ENCODE measurements around the gene MRAS. TPM values are rescaled to one million over a fixed set of nuclear protein-coding genes. Genes with fewer than 3 reads are reported as not detected.

MRAS gene
- total and polyA plus RNA-seq, 2 of the 13 experiments (the other 11 are each of a cell fraction or from before 2014, with no cell fraction given): 8.8 to 36.2 TPM

DNA sequence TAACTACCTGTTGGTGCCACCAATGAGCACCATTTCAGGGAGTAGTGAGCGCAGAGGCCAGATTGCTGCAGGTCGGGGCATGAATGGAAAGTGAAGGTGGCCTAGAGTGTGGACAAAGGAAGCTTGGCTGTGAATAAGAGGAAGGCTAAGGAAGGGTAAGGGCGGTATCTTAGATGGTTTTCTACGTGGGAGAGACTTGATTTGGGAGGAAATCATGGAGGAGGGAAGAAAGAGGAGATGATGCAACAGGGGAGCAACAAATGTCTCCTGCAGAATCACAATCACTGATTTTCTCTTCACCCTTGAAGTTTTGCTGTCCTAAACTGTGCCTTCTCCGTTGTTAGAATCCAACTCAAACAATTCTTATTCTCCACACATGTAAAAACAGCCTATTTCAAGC lies 40.5 kb upstream of the MRAS start:
- TF ChIP-seq ZNF354B (CRISPR knock-in tag; IDR thresholded peaks at IDR 0.05): no peak
- no peak for TF ChIP-seq SMAD9 (CRISPR knock-in tag; IDR thresholded peaks at IDR 0.05)
- no peak for TF ChIP-seq ZNF768 (CRISPR knock-in tag; IDR thresholded peaks at IDR 0.05)
- TF ChIP-seq, protein P1, sequence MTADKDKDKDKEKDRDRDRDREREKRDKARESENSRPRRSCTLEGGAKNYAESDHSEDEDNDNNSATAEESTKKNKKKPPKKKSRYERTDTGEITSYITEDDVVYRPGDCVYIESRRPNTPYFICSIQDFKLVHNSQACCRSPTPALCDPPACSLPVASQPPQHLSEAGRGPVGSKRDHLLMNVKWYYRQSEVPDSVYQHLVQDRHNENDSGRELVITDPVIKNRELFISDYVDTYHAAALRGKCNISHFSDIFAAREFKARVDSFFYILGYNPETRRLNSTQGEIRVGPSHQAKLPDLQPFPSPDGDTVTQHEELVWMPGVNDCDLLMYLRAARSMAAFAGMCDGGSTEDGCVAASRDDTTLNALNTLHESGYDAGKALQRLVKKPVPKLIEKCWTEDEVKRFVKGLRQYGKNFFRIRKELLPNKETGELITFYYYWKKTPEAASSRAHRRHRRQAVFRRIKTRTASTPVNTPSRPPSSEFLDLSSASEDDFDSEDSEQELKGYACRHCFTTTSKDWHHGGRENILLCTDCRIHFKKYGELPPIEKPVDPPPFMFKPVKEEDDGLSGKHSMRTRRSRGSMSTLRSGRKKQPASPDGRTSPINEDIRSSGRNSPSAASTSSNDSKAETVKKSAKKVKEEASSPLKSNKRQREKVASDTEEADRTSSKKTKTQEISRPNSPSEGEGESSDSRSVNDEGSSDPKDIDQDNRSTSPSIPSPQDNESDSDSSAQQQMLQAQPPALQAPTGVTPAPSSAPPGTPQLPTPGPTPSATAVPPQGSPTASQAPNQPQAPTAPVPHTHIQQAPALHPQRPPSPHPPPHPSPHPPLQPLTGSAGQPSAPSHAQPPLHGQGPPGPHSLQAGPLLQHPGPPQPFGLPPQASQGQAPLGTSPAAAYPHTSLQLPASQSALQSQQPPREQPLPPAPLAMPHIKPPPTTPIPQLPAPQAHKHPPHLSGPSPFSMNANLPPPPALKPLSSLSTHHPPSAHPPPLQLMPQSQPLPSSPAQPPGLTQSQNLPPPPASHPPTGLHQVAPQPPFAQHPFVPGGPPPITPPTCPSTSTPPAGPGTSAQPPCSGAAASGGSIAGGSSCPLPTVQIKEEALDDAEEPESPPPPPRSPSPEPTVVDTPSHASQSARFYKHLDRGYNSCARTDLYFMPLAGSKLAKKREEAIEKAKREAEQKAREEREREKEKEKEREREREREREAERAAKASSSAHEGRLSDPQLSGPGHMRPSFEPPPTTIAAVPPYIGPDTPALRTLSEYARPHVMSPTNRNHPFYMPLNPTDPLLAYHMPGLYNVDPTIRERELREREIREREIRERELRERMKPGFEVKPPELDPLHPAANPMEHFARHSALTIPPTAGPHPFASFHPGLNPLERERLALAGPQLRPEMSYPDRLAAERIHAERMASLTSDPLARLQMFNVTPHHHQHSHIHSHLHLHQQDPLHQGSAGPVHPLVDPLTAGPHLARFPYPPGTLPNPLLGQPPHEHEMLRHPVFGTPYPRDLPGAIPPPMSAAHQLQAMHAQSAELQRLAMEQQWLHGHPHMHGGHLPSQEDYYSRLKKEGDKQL (CRISPR knock-in tag; IDR thresholded peaks at IDR 0.05; ENCODE audit: low read depth): no peak
- no peak for TF ChIP-seq HNRNPUL1 (IDR thresholded peaks at IDR 0.05; ENCODE audit: low read depth, low read length)
- Histone ChIP-seq H3K4me1 (ENCODE audit: insufficient read depth, low read length) (no peaks in the 10 kb centered on the region), H3K4me3 (replicated peaks in 1 of 3; ENCODE audit: insufficient read depth in 1 of 3, low read depth in 2 of 3, low read length in 3 of 3) (no peak overlapping the region), H3K79me2 (ENCODE audit: insufficient read depth, low read length) (no peaks in the 10 kb centered on the region), H4K20me1 (ENCODE audit: insufficient read depth, low read length) (no peaks in the 10 kb centered on the region), H3K9ac (ENCODE audit: insufficient read depth, low read depth, low read length) (no peak overlapping the region), H3K4me2 (ENCODE audit: low read depth, low read length) (no peak overlapping the region), H3K9me3 (ENCODE audit: low read length) (peaks cover 23% of the 10 kb centered on the region), H3K27me3 (ENCODE audit: control insufficient read depth in 1 of 2, insufficient read depth in 2 of 2, low read length in 2 of 2) (no peaks in the 10 kb centered on the region), H2AFZ (ENCODE audit: low read length) (no peak overlapping the region), H3K27ac (ENCODE audit: extremely low read length, insufficient read depth, low read length) (no peak overlapping the region), H3K36me3 (replicated peaks in 1 of 2; ENCODE audit: control insufficient read depth in 1 of 2, insufficient read depth in 2 of 2, low read length in 2 of 2) (no peaks in the 10 kb centered on the region)
- WGBS (ENCODE audit: low lambda C conversion rate): 31% methylated on average over 5 of the region's 5 CpGs
- CTCF ChIA-PET (ENCODE audit: low intra/inter-chr PET ratio, low total read pairs): no interaction called here
- intact Hi-C loops (cut with micrococcal nuclease; ENCODE audit: unreplicated experiment): no loop called here
- POLR2A ChIA-PET: no interaction called here
- no TSS peak for BruUV-seq (replicated peaks)
- ATAC-seq: no peak
- no peak for DNase-seq (ENCODE audit: low spot score)
- no peak for FAIRE-seq
- in situ Hi-C loops (cut with HindIII; ENCODE audit: extremely low pct_ligation_motif_present, low pct_unique_long_range_greater_than_20kb): no loop called here
